Suprapubic skin (tissue), 4 donors: ENCODE data around the gene COL5A2. TPM values are rescaled to one million over a fixed set of nuclear protein-coding genes. Genes with fewer than 3 reads are reported as not detected.

ENCODE experiments used
- DNase-seq, 2 donors: peaks; one replicate each; pipeline ENCODE4 v3.0.0-alpha.2; 2019; ENCODE audit warnings: low spot score in 2 of 2
- H3K27ac ChIP-seq: fragments of 200-600 bp; sonication (generic); one replicate; pipeline ENCODE4 v1.5.1; 2019
- H3K27me3 ChIP-seq: fragments of 200-600 bp; sonication (generic); one replicate; pipeline ENCODE4 v1.5.1; 2019
- H3K36me3 ChIP-seq: fragments of 200-600 bp; sonication (generic); one replicate; pipeline ENCODE4 v1.5.1; 2019
- H3K4me1 ChIP-seq: fragments of 200-600 bp; sonication (generic); one replicate; pipeline ENCODE4 v1.5.1; 2019
- H3K4me3 ChIP-seq: fragments of 200-600 bp; sonication (generic); one replicate; pipeline ENCODE4 v1.5.1; 2019; ENCODE audit warnings: mild to moderate bottlenecking
- H3K9me3 ChIP-seq: fragments of 200-600 bp; sonication (generic); one replicate; pipeline ENCODE4 v1.5.1; 2019
- EP300 ChIP-seq: sonication (generic); formaldehyde crosslinking; IDR thresholded peaks from one replicate; pipeline ENCODE4 v1.6.1; 2017; ENCODE audit warnings: antibody characterized with exemption
- POLR2A ChIP-seq, 2 donors: fragments of 450-650 bp; IDR thresholded peaks; one replicate each; pipeline ENCODE4 v1.6.1; 2017; ENCODE audit warnings: antibody characterized with exemption in 2 of 2, mild to moderate bottlenecking in 2 of 2, moderate library complexity in 2 of 2
- POLR2AphosphoS5 ChIP-seq, 3 donors: sonication (generic); formaldehyde crosslinking; IDR thresholded peaks; one replicate each; pipeline ENCODE4 v1.6.1; 2017; ENCODE audit warnings: antibody characterized with exemption in 3 of 3
- WGBS: methylation state at CpG from one replicate; pipeline ENCODE4 v1.1.5; 2018; 5-methylcytosine and 5-hydroxymethylcytosine counted together
- total RNA-seq, 4 donors: library from RNA; depleted of rRNA; stranded (reverse); fragments of >200 nt; gene quantifications; one replicate each; pipeline ENCODE4 v1.1.0, GENCODE V29; 2016
- TF ChIP-seq, protein P1 (sequence below), 2 donors: fragments of 200-600 bp in 1 of 2; fragments of 450-650 bp in 1 of 2; sonication (generic) in 1 of 2; IDR thresholded peaks; one replicate each; pipeline ENCODE4 v1.5.1; 2016 to 2019; ENCODE audit warnings: antibody characterized with exemption in 2 of 2, mild to moderate bottlenecking in 1 of 2, moderate library complexity in 1 of 2

The COL5A2 gene
- total RNA-seq, 4 donors from 2014 or later: 14.1 to 17.6 (median 16.3) TPM

DNA sequence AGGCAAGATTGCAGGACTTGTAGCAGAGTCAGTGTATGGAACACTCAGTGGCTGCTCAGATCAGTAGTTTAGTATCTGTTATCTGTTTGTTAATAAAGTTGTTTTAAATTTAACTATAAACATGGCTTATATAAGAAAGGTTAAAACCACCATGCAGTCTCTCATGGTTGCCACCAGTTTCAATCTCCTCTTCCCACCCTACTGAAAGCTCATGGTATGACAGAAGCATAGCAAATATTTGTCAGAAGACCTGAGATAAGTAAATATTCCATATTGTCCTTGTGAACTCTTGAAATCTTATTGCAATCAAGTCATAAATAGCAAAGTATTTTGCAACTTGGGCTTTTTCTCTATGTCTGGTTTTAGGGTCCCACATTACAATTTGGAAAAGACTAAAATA is 2.1 kb upstream of the COL5A2 start:
- no peak overlapping the region for H3K27ac ChIP-seq
- no peaks in the 10 kb centered on the region for H3K9me3 ChIP-seq
- no peak for DNase-seq

DNA sequence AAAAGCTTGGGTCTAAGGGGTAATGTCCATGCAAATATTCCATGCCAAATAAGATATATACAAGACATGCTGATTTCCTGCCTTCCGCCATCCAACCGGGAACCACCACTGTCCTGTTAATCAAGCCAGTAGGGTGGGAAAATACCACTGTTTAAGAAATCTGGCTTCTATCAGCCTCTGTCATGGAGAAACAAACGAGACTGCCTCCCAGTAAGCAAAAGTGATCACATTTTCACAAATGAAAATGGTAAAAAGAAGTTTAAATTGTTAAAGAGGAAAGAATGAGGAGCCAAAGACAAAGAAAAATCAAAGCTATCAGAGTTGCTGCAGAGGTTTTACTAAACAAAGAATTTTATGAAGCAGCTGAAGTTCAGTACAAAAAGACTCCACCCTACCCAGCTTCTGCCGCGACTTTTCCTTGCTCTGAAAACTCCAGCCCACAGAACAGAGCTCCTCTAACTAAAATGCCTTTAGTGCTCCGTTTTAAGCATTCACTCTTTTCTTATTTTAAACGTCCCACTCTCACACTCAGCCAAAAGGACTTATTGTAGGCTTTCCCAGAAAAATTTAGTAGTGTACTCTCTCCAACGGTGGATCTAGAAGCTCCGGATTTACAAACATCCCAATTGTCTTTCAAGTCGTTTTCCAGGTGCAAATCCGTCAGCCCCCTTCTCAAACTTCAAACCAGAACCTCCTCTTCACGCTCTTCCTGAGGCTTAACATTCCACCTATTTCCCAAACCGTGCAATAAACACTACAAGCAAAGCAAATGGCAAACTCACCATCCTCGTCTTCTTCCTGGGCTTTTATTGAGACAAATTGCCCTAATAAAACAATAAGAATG is 613 bp downstream of the COL5A2 start:
- peak overlapping the region; percentile 76 for H3K27ac ChIP-seq
- no peak for DNase-seq
- no peaks in the 10 kb centered on the region for H3K9me3 ChIP-seq
- H3K4me3 ChIP-seq: peak overlapping the region; percentile 54
- H3K4me1 ChIP-seq: peaks cover 19% of the 10 kb centered on the region
- no peak for TF ChIP-seq EP300
- TF ChIP-seq, protein P1, sequence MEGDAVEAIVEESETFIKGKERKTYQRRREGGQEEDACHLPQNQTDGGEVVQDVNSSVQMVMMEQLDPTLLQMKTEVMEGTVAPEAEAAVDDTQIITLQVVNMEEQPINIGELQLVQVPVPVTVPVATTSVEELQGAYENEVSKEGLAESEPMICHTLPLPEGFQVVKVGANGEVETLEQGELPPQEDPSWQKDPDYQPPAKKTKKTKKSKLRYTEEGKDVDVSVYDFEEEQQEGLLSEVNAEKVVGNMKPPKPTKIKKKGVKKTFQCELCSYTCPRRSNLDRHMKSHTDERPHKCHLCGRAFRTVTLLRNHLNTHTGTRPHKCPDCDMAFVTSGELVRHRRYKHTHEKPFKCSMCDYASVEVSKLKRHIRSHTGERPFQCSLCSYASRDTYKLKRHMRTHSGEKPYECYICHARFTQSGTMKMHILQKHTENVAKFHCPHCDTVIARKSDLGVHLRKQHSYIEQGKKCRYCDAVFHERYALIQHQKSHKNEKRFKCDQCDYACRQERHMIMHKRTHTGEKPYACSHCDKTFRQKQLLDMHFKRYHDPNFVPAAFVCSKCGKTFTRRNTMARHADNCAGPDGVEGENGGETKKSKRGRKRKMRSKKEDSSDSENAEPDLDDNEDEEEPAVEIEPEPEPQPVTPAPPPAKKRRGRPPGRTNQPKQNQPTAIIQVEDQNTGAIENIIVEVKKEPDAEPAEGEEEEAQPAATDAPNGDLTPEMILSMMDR (IDR thresholded peaks at IDR 0.05): no peak
- no peak for TF ChIP-seq POLR2AphosphoS5 (IDR thresholded peaks at IDR 0.05)
- no peak for TF ChIP-seq POLR2A (IDR thresholded peaks at IDR 0.05)
- H3K36me3 ChIP-seq: no peaks in the 10 kb centered on the region
- 2% methylated on average over 14 of the region's 14 CpGs for WGBS
- no peaks in the 10 kb centered on the region for H3K27me3 ChIP-seq

More for the DNA sequence above, 2.1 kb upstream of the COL5A2 start:
- H3K36me3 ChIP-seq: no peaks in the 10 kb centered on the region
- H3K4me3 ChIP-seq: no peak overlapping the region
- peaks cover 12% of the 10 kb centered on the region for H3K4me1 ChIP-seq
- no peaks in the 10 kb centered on the region for H3K27me3 ChIP-seq
- TF ChIP-seq, protein P1 (IDR thresholded peaks at IDR 0.05): no peak
- no peak for TF ChIP-seq POLR2A (IDR thresholded peaks at IDR 0.05)
- no peak for TF ChIP-seq EP300
- TF ChIP-seq POLR2AphosphoS5 (IDR thresholded peaks at IDR 0.05): no peak

DNA sequence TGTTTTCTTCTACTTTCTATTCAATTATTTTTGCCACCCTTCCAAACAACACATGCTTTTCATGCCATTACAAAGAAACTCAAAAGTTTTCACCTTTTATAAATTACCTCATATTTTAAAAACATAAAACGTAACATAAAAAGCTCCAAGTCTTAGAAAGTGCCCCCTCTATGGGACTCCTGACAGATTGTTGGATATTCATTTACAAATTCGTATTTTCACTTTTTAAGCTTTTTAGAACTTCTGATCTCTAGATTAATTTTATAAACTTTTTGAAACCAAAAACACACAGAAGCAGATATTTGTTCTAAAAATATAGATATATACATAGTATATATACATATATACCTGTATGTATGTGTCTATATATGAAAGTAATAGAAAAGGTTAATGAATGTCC is 1.5 kb downstream of the COL5A2 start:
- DNase-seq: no peak
- WGBS: 14% methylated on average over 2 of the region's 2 CpGs
- peak overlapping the region; percentile 76 for H3K27ac ChIP-seq
- peaks cover 19% of the 10 kb centered on the region for H3K4me1 ChIP-seq
- no peaks in the 10 kb centered on the region for H3K36me3 ChIP-seq
- H3K27me3 ChIP-seq: no peaks in the 10 kb centered on the region
- TF ChIP-seq EP300 (no peak), POLR2AphosphoS5 (IDR thresholded peaks at IDR 0.05) (no peak), POLR2A (IDR thresholded peaks at IDR 0.05) (no peak)
- TF ChIP-seq, protein P1 (IDR thresholded peaks at IDR 0.05): no peak
- H3K9me3 ChIP-seq: no peaks in the 10 kb centered on the region
- peak overlapping the region; percentile 54 for H3K4me3 ChIP-seq

DNA sequence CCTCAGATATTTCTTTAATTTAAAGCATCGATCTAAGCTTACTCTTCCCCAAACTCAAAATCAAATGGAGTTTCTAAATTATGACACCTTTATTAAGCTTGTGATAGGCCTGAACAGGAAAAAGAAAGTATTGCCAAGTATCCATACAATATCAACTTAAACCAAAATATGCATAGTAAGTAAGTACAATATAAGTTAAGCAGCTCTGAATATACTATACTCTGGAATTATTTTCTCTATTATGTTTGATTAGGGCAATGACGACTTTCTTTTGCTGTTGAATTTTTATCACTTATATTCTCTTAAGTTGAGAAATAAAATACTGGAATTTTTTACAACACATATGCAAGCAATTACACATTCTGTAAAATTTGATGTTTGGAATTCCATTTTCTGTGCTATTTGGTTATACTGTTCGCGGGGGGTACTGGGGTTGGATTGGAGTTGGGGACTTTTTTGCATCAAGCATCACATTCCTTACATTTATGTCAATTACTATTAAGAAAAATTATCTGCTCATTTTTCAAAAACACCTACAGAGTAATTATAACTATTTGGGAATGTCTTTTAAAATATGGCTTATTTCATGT is 2.2 kb downstream of the COL5A2 start:
- H3K36me3 ChIP-seq: no peaks in the 10 kb centered on the region
- no peak for DNase-seq
- H3K27ac ChIP-seq: no peak overlapping the region
- peak overlapping the region; percentile 54 for H3K4me3 ChIP-seq
- 31% methylated on average over 4 of the region's 4 CpGs for WGBS
- no peaks in the 10 kb centered on the region for H3K27me3 ChIP-seq
- H3K4me1 ChIP-seq: peaks cover 19% of the 10 kb centered on the region
- H3K9me3 ChIP-seq: no peaks in the 10 kb centered on the region
- TF ChIP-seq POLR2A (IDR thresholded peaks at IDR 0.05): no peak
- TF ChIP-seq, protein P1 (IDR thresholded peaks at IDR 0.05): no peak
- TF ChIP-seq EP300: no peak
- no peak for TF ChIP-seq POLR2AphosphoS5 (IDR thresholded peaks at IDR 0.05)

DNA sequence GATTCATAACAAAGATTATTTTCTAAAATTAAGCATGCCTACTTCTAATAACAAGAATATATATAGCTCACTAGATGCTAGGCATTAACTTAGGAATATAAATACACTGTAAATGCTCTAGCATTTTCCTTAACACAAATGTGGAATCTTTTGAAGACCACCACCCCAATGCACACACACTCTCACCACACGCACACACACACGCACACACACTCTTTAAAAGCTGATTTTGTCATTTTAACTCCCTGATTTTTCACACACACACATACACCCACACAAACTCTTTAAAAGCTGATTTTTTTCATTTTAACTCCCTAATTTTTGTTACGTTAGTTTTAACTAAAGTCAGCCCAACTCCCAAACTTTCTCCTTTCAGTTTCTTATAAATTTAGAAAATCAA is 3.0 kb downstream of the COL5A2 start:
- WGBS: 60% methylated on average over 3 of the region's 3 CpGs
- H3K4me3 ChIP-seq: peak overlapping the region; percentile 54
- H3K9me3 ChIP-seq: no peaks in the 10 kb centered on the region
- no peaks in the 10 kb centered on the region for H3K36me3 ChIP-seq
- H3K4me1 ChIP-seq: peaks cover 19% of the 10 kb centered on the region
- no peak for TF ChIP-seq POLR2AphosphoS5 (IDR thresholded peaks at IDR 0.05)
- TF ChIP-seq POLR2A (IDR thresholded peaks at IDR 0.05): no peak
- TF ChIP-seq, protein P1 (IDR thresholded peaks at IDR 0.05): no peak
- TF ChIP-seq EP300: no peak
- H3K27me3 ChIP-seq: no peaks in the 10 kb centered on the region
- no peak overlapping the region for H3K27ac ChIP-seq
- no peak for DNase-seq
